GM12875 (cell line): Measurements from ENCODE around the gene F8.
"Not testable (repeated sequence)": the region's sequence is repeated elsewhere in the genome, so short reads cannot be mapped to it uniquely, and the experiment has no call there.

Source experiments
- H3K4me3 ChIP-seq: one replicate; pipeline ENCODE4 v1.5.1; 2011; ENCODE audit warnings: low read depth, low read length, control low read depth
- TF ChIP-seq, protein P1 (sequence below): IDR thresholded peaks from 2 replicates; pipeline ENCODE4 v1.5.1; 2011; ENCODE audit warnings: low read depth, mild to moderate bottlenecking, control low read depth, inconsistent platforms, low read length, moderate library complexity, borderline replicate concordance; ENCODE audit not compliant: insufficient read depth

F8 gene

DNA sequence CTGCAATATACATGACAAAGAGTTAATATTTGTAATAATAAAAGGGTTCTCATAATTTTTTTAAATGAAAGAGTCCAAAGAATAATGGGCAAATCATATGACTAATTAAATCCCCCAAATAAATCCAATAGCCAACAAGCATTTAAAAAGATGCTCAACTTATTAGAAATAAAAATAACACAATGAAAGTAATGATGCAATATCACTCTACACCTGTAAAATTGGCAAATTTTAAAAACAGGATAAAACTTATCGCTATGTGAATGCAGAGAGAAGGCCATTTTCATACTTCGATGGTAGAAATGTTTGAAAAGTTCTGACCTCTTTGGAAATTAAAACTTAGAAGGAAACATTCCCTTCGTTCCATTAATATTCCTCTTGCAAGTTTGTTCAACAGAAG, 1.9 kb downstream of the F8 start:
- TF ChIP-seq, protein P1, sequence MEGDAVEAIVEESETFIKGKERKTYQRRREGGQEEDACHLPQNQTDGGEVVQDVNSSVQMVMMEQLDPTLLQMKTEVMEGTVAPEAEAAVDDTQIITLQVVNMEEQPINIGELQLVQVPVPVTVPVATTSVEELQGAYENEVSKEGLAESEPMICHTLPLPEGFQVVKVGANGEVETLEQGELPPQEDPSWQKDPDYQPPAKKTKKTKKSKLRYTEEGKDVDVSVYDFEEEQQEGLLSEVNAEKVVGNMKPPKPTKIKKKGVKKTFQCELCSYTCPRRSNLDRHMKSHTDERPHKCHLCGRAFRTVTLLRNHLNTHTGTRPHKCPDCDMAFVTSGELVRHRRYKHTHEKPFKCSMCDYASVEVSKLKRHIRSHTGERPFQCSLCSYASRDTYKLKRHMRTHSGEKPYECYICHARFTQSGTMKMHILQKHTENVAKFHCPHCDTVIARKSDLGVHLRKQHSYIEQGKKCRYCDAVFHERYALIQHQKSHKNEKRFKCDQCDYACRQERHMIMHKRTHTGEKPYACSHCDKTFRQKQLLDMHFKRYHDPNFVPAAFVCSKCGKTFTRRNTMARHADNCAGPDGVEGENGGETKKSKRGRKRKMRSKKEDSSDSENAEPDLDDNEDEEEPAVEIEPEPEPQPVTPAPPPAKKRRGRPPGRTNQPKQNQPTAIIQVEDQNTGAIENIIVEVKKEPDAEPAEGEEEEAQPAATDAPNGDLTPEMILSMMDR: no peak
- H3K4me3 ChIP-seq: no peak overlapping the region

DNA sequence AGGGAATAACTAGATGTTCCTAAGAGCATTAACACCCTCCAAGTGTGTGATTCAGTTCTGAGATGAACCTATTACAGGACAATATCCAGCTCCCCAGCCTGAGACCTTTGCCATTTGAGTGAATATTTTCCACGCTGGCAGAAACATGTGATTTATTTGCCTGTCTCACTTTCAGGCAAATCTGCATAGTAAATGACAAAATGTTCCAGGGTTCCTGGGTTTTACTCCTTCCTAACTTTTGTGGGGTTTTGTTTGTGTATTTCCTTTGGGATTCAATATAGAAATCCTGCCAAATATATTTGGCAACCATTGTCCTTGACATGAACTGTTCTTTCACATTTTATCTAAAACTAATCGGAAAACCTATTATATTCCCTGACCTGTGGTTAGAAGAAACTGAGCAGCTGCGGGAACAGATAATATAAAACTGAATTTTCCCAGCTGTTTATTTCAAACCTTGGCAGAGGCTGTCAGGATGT, 12.5 kb downstream of the F8 start:
- TF ChIP-seq, protein P1: no peak

DNA sequence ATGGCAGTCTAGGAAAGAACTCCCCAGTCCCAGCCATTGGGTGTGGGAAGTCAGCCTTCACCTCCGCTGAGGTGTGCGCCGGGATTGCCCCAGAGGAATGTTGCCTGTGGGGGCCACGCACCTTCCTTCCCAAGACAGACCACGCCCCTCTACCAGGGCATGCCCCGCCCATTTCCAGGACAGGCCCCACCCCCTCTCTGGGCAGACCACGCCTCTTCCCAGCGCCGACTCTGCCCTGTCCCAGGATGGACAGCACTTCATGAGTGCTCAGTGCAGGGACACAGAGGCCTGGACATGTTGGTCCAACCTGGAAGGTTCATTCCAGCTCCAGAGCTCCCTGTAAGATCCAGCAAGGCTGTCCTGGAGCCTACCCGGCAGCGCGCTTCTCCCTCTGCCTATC, 13.9 kb downstream of the F8 start:
- H3K4me3 ChIP-seq: not testable (repeated sequence)

More for the DNA sequence above, 12.5 kb downstream of the F8 start:
- no peak overlapping the region for H3K4me3 ChIP-seq

DNA sequence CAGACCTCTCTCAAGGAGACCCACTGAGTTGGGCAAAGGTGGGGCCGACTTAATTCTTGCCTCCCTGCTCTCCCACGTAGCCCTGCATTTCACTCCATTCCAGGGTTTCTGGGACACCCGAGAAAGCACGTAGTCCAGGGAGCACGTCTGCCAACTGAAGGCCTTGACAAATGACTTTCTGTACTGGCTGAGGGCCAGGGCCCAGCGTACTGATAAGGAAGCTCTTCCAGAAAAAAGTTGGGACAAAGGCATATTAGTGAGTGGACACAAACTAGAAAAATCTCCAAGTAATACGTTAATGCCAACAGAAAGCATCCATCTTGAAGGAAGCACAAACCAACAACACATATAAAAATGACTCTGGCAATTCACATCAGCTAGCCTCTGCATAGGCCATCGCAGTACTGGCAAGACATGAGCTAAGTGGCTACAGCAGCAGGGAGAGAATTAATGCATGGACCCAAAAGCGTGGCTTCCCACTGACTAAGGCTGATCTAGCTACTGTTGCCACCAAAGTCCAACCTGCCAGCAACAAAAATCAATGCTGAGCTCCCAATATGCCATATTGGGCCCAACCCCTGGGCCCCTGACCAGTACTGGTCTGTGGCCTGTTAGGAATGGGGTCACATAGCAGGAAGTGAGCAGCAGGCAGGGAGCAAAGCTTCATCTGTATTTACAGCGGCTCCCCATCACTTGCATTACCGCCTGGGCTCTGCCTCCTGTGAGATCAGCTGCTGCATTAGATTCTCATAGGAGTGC, 15.4 kb downstream of the F8 start:
- not testable (repeated sequence) for H3K4me3 ChIP-seq

DNA sequence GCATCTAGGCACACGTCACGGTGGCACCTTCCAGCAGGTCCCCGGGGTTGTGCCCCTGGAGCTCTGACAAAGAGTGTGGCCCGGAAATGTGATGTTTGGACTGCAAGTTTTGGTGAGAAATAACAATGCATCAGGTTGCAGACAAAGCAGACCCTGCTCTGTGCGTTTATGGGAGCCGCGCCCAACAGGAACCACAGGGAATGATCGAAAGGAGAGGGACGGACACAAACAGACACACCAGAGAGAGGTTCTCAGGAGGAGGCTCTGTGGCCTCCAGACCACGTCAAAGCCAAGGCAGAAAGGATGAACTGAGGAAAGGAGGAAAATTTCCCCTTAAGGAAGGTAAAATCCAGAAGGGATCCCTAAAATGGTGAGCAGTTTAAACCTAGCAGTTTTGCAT, 16.1 kb downstream of the F8 start:
- H3K4me3 ChIP-seq: not testable (repeated sequence)

DNA sequence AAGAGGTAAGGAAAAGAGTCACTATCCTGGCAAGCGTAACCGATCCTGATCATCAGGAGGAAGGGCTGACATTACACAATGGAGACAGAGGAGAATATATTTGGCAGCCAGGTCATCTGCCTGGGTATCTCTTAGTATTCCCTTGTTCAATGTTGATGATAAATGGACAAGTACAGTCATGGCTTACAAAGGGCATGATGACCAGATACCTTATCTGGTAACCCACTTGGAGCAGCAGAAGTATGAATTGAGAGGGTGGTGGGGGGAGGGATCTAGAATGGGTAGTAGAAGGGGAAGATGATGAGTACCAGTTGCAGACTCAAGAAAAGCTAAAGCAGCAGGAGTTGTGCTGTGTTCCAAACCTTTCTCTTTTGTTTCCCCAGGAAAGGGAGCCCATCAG, 17.3 kb downstream of the F8 start:
- TF ChIP-seq, protein P1: no peak
- H3K4me3 ChIP-seq: no peak overlapping the region

DNA sequence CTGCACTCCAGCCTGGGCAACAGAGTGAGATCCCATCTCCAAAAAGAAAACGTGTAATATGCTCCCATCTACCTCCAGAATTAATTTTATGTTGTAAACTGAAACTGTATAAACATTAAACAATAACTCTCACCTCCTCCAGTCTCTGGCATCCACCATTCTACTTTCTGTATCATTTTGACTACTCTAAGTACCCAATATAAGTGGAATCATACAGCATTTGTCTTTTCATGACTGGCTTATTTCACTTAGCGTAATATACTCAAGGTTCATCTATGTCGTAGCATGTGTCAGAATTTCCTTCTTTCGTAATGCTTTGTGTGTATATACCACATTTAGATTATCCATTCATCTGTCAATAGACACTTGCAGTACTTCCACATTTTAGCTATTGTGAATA, 20.6 kb downstream of the F8 start:
- no peak overlapping the region for H3K4me3 ChIP-seq
- TF ChIP-seq, protein P1: no peak

DNA sequence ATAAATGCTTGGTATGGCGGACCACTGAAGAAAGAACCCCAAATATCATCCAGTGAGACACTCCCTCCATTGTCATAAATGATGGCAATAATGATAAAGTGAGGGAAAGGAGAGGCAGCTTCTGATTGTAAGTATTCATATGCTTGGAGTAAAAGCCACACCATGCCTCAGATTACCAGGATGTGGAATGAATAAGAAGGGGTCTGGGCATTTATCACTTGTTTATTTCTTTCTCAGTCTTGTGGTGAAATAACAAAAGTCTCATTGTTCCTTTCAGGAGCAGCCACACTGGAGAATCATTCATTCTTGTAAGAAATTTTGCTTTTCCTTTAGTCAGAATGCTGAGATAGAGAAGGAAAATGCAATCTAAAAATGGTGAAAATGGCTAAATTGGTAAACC, 21.7 kb downstream of the F8 start:
- TF ChIP-seq, protein P1: no peak
- H3K4me3 ChIP-seq: no peak overlapping the region
